ENCODE measurements around the gene MXRA8.
"Not testable (repeated sequence)": the region's sequence is repeated elsewhere in the genome, so short reads cannot be mapped to it uniquely, and the experiment has no call there.

MXRA8 gene

GRCh38 chr1:1358433-1359271 is at the start of gene MXRA8:
Gene MXRA8 (minus strand): TSS chr1:1358555. CDS start chr1:1358504, 51 bp downstream.
- TF ChIP-seq CTCF (IDR thresholded peaks at IDR 0.05; ENCODE audit: low read depth, low read length, missing control alignments) = no peak
- peak within 1 kb of the TSS; percentile 87 for H3K4me3 ChIP-seq (ENCODE audit: low read depth, low read length)
- in situ Hi-C loops (cut with HindIII; ENCODE audit: low sequenced_read_pairs) = no loop called here
- DNase-seq (ENCODE audit: low read depth) = no peak

GRCh38 chr1:1407636-1408318 is 49.4 kb upstream of the MXRA8 start:
- no peak for DNase-seq (ENCODE audit: low read depth)
- TF ChIP-seq CTCF (IDR thresholded peaks at IDR 0.05; ENCODE audit: low read depth, low read length, missing control alignments) = no peak
- in situ Hi-C loops (cut with HindIII; ENCODE audit: low sequenced_read_pairs) = no loop called here
- H3K4me3 ChIP-seq (ENCODE audit: low read depth, low read length) = peak overlapping the region; percentile 92

GRCh38 chr1:1406821-1407635 is 48.7 kb upstream of the MXRA8 start, which contains the start of gene MRPL20:
Gene MRPL20 (minus strand): TSS chr1:1407293. CDS start chr1:1407217, 76 bp downstream.
- TF ChIP-seq CTCF (IDR thresholded peaks at IDR 0.05; ENCODE audit: low read depth, low read length, missing control alignments) = no peak
- peak; percentile 65 for DNase-seq (ENCODE audit: low read depth)
- H3K4me3 ChIP-seq (ENCODE audit: low read depth, low read length) = peak within 1 kb of the TSS; percentile 92
- in situ Hi-C loops (cut with HindIII; ENCODE audit: low sequenced_read_pairs) = no loop called here

- peak overlapping the region; percentile 92 for H3K4me3 ChIP-seq (ENCODE audit: low read depth, low read length)
- no peak for DNase-seq (ENCODE audit: low read depth)
- in situ Hi-C loops (cut with HindIII; ENCODE audit: low sequenced_read_pairs) = no loop called here
- no peak for TF ChIP-seq CTCF (IDR thresholded peaks at IDR 0.05; ENCODE audit: low read depth, low read length, missing control alignments)
These were observed 47.9 kb upstream of the MXRA8 start for GRCh38 chr1:1406101-1406820.

- in situ Hi-C loops (cut with HindIII; ENCODE audit: low sequenced_read_pairs) = no loop called here
- DNase-seq (ENCODE audit: low read depth) = no peak
- no peak for TF ChIP-seq CTCF (IDR thresholded peaks at IDR 0.05; ENCODE audit: low read depth, low read length, missing control alignments)
- no peak overlapping the region for H3K4me3 ChIP-seq (ENCODE audit: low read depth, low read length)
These were observed 45.3 kb upstream of the MXRA8 start for GRCh38 chr1:1403653-1404052.

GRCh38 chr1:1402901-1403392 is 44.6 kb upstream of the MXRA8 start:
- DNase-seq (ENCODE audit: low read depth); H3K4me3 ChIP-seq (ENCODE audit: low read depth, low read length); in situ Hi-C loops (cut with HindIII; ENCODE audit: low sequenced_read_pairs): not testable (repeated sequence)
